CD14-positive monocyte (primary cell): ENCODE data around the gene ADTRP. TPM values are rescaled to one million over a fixed set of nuclear protein-coding genes. Genes with fewer than 3 reads are reported as not detected.

Experiments used
- DNase-seq, 3 donors: peaks; one replicate each; pipeline ENCODE4 v3.0.0-alpha.2; 2011 to 2022
- H2AFZ ChIP-seq: 2 replicates; pipeline ENCODE4 v1.6.0; 2012; ENCODE audit warnings: mild to moderate bottlenecking, low read depth, low read length, inconsistent platforms; ENCODE audit not compliant: insufficient read depth, poor library complexity, severe bottlenecking
- H3K27ac ChIP-seq, 2 donors: 1 replicate in 1 of 2; 2 replicates in 1 of 2; pipeline ENCODE4 v1.5.1; 2012 to 2013; ENCODE audit warnings: low read length in 2 of 2, control low read depth in 1 of 2, inconsistent platforms in 1 of 2, low read depth in 1 of 2, mild to moderate bottlenecking in 1 of 2
- H3K27me3 ChIP-seq, 2 donors: one replicate each; pipeline versions ENCODE4 v1.6.0 to v1.6.1; 2011 to 2013; ENCODE audit warnings: low read length in 2 of 2; ENCODE audit not compliant: control insufficient read depth in 2 of 2, insufficient read depth in 2 of 2
- H3K36me3 ChIP-seq, 2 donors: replicated peaks in 1 of 2; 1 replicate in 1 of 2; 2 replicates in 1 of 2; pipeline versions ENCODE4 v1.5.1 to v1.6.1; 2012 to 2013; ENCODE audit warnings: low read length in 2 of 2, control low read depth in 1 of 2, inconsistent platforms in 1 of 2, mild to moderate bottlenecking in 1 of 2; ENCODE audit not compliant: insufficient read depth in 2 of 2, control insufficient read depth in 1 of 2
- H3K4me1 ChIP-seq, 2 donors: 1 replicate in 1 of 2; 2 replicates in 1 of 2; pipeline versions ENCODE4 v1.5.1 to v1.6.1; 2012 to 2013; ENCODE audit warnings: low read length in 2 of 2, control low read depth in 1 of 2, inconsistent platforms in 1 of 2, mild to moderate bottlenecking in 1 of 2, moderate library complexity in 1 of 2; ENCODE audit not compliant: insufficient read depth in 2 of 2, control insufficient read depth in 1 of 2
- H3K4me2 ChIP-seq: replicated peaks from 2 replicates; pipeline ENCODE3; 2012; ENCODE audit warnings: low read length, moderate library complexity, mild to moderate bottlenecking; ENCODE audit not compliant: poor library complexity, severe bottlenecking; ENCODE audit errors: extremely low read depth
- H3K4me3 ChIP-seq, 3 experiments: fragments of 200-600 bp in 1 of 3; sonication (generic) in 1 of 3; replicated peaks in 1 of 3; 1 replicate in 2 of 3; 2 replicates in 1 of 3; pipeline ENCODE4 v1.5.1; 2011 to 2013; ENCODE audit warnings: low read length in 3 of 3, mild to moderate bottlenecking in 3 of 3, control low read depth in 2 of 3, low read depth in 2 of 3, inconsistent platforms in 1 of 3, moderate library complexity in 1 of 3
- H3K79me2 ChIP-seq: 2 replicates; pipeline ENCODE4 v1.6.0; 2012; ENCODE audit warnings: mild to moderate bottlenecking, control low read depth, inconsistent platforms, low read length, moderate library complexity; ENCODE audit not compliant: insufficient read depth
- H3K9ac ChIP-seq: 2 replicates; pipeline ENCODE4 v1.6.0; 2017; ENCODE audit warnings: low read length, mild to moderate bottlenecking; ENCODE audit not compliant: insufficient read depth, poor library complexity, severe bottlenecking
- H3K9me3 ChIP-seq, 2 donors: replicated peaks in 1 of 2; 1 replicate in 1 of 2; 2 replicates in 1 of 2; pipeline versions ENCODE4 v1.5.1 to v1.6.1; 2012 to 2013; ENCODE audit warnings: low read length in 2 of 2, control low read depth in 1 of 2; ENCODE audit not compliant: control insufficient read depth in 1 of 2, insufficient read depth in 1 of 2
- H4K20me1 ChIP-seq: 2 replicates; pipeline ENCODE4 v1.6.0; 2012; ENCODE audit warnings: mild to moderate bottlenecking, low read length, control low read depth, moderate library complexity; ENCODE audit not compliant: insufficient read depth
- H3K27ac Mint-ChIP-seq, 7 donors: one replicate each; pipeline ENCODE4 v1.8.0; 2020; ENCODE audit warnings: mild to moderate bottlenecking in 7 of 7, mixed read lengths in 7 of 7, moderate library complexity in 6 of 7, inconsistent platforms in 2 of 7
- H3K27me3 Mint-ChIP-seq, 3 donors: one replicate each; pipeline ENCODE4 v1.8.0; 2021 to 2022; ENCODE audit warnings: low read depth in 3 of 3, mild to moderate bottlenecking in 3 of 3, mixed read lengths in 3 of 3, moderate library complexity in 3 of 3, inconsistent platforms in 1 of 3
- H3K36me3 Mint-ChIP-seq, 2 donors: one replicate each; pipeline ENCODE4 v1.8.0; 2020; ENCODE audit warnings: mixed read lengths in 2 of 2, inconsistent platforms in 1 of 2, mild to moderate bottlenecking in 1 of 2
- H3K4me1 Mint-ChIP-seq: one replicate; pipeline ENCODE4 v1.8.0; 2020; ENCODE audit warnings: mild to moderate bottlenecking, mixed read lengths
- H3K4me3 Mint-ChIP-seq, 2 donors: one replicate each; pipeline ENCODE4 v1.8.0; 2020; ENCODE audit warnings: mild to moderate bottlenecking in 2 of 2, mixed read lengths in 2 of 2, moderate library complexity in 1 of 2
- H3K9me3 Mint-ChIP-seq, 7 donors: one replicate each; pipeline ENCODE4 v1.8.0; 2020 to 2022; ENCODE audit warnings: mixed read lengths in 7 of 7, mild to moderate bottlenecking in 6 of 7, moderate library complexity in 6 of 7, inconsistent platforms in 2 of 7
- CTCF ChIP-seq: fragments of 200-600 bp; IDR thresholded peaks from one replicate; pipeline ENCODE4 v1.8.0; 2022; ENCODE audit warnings: antibody characterized with exemption, mild to moderate bottlenecking
- WGBS: methylation state at CpG from one replicate; pipeline ENCODE4 v1.1.5; 2013; ENCODE audit warnings: missing lambda C conversion rate; ENCODE audit not compliant: insufficient coverage; 5-methylcytosine and 5-hydroxymethylcytosine counted together
- intact Hi-C, 2 donors: fragments of 100-400 bp; cut with micrococcal nuclease; formaldehyde crosslinking; loops; one replicate each; pipeline versions ENCODE4 v1.15.0 to v1.15.1; 2023
- polyA plus RNA-seq, 3 donors: library from polyadenylated mRNA; depleted of rRNA in 1 of 3; unstranded in 2 of 3; stranded (reverse) in 1 of 3; fragments of 300-500 nt in 2 of 3; fragments of >200 nt in 1 of 3; fragmentation: Illumina TruSeq in 2 of 3; gene quantifications; 1 replicate in 2 of 3; 2 replicates in 1 of 3; pipeline ENCODE4 v1.2.3, GENCODE V29; 2012 to 2021

ADTRP gene
- polyA plus RNA-seq, 3 donors, result 0.04 to 0.20 TPM; not detected in 1

DNA sequence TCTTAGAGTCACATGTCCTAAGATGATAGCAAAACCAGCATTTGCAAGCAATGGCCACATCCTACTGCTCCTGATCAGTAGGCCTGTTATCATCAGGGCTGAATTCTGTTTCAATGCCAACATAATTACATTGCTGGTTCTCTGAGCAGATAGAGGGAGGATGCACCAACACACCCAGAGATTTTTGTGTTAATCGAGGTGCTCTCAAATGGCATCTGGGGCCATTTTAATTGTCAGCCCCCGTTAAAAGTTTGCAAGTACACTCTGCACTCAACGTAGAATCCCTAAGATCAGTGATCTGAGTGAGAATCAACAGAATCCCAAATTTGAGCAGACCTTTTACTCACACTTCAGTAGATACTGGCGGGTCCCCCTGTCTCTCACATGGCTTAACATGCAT is 24.8 kb downstream of the ADTRP start:
- H3K9me3 ChIP-seq, result peaks cover 8 to 10% of the 10 kb centered on the region in 2 donors
- peaks cover 3 to 6% of the 10 kb centered on the region in 2 donors for H3K36me3 Mint-ChIP-seq
- no peak overlapping the region for H3K9ac ChIP-seq

GRCh38 chr6:11752360-11752759 is 26.2 kb downstream of the ADTRP start:
- Histone ChIP-seq H2AFZ (no peak overlapping the region), H3K4me1 (peaks cover 7 to 9% of the 10 kb centered on the region in 2 donors), H3K27ac (no peak overlapping the region), H3K4me3 (no peak overlapping the region), H3K79me2 (no peaks in the 10 kb centered on the region), H3K27me3 (no peaks in the 10 kb centered on the region), H3K9ac (no peak overlapping the region), H3K9me3 (peaks cover 0 to 1% of the 10 kb centered on the region in 2 donors), H3K36me3 (no peaks in the 10 kb centered on the region), H4K20me1 (no peaks in the 10 kb centered on the region), H3K4me2 (no peak overlapping the region)
- TF ChIP-seq CTCF, result no peak
- no peaks in the 10 kb centered on the region for H3K4me1 Mint-ChIP-seq
- no peaks in the 10 kb centered on the region for H3K27me3 Mint-ChIP-seq
- WGBS, result no CpG with 5 or more reads among the region's 1 CpG
- DNase-seq, result no peak
- H3K9me3 Mint-ChIP-seq, result peaks cover under 1 to 2% (median 2%) of the 10 kb centered on the region in 7 donors
- H3K36me3 Mint-ChIP-seq, result peaks cover 0 to 1% of the 10 kb centered on the region in 2 donors
- intact Hi-C loops, result no loop called here
- H3K27ac Mint-ChIP-seq, result no peak overlapping the region
- no peak overlapping the region for H3K4me3 Mint-ChIP-seq

More for the DNA sequence above, 24.8 kb downstream of the ADTRP start:
- no peak for TF ChIP-seq CTCF
- no peaks in the 10 kb centered on the region for H3K27me3 Mint-ChIP-seq
- H3K27ac ChIP-seq, result no peak overlapping the region
- H3K9me3 Mint-ChIP-seq, result peaks cover 5 to 11% (median 8%) of the 10 kb centered on the region in 7 donors
- no peak overlapping the region for H3K4me2 ChIP-seq
- no peaks in the 10 kb centered on the region for H3K79me2 ChIP-seq
- no peaks in the 10 kb centered on the region for H3K27me3 ChIP-seq
- peaks cover 3% of the 10 kb centered on the region in 2 donors for H3K4me1 ChIP-seq
- H3K36me3 ChIP-seq, result no peaks in the 10 kb centered on the region
- H4K20me1 ChIP-seq, result no peaks in the 10 kb centered on the region
- H2AFZ ChIP-seq, result no peak overlapping the region
- intact Hi-C loops, result no loop called here
- 100% methylated on average over 3 of the region's 4 CpGs for WGBS
- no peak overlapping the region for H3K27ac Mint-ChIP-seq
- no peak overlapping the region for H3K4me3 Mint-ChIP-seq
- no peaks in the 10 kb centered on the region for H3K4me1 Mint-ChIP-seq
- no peak overlapping the region for H3K4me3 ChIP-seq
- no peak for DNase-seq
